ENCODE data around the gene SHKBP1.
"Not testable (repeated sequence)": the region's sequence is repeated elsewhere in the genome, so short reads cannot be mapped to it uniquely, and the experiment has no call there.

Gene SHKBP1

DNA sequence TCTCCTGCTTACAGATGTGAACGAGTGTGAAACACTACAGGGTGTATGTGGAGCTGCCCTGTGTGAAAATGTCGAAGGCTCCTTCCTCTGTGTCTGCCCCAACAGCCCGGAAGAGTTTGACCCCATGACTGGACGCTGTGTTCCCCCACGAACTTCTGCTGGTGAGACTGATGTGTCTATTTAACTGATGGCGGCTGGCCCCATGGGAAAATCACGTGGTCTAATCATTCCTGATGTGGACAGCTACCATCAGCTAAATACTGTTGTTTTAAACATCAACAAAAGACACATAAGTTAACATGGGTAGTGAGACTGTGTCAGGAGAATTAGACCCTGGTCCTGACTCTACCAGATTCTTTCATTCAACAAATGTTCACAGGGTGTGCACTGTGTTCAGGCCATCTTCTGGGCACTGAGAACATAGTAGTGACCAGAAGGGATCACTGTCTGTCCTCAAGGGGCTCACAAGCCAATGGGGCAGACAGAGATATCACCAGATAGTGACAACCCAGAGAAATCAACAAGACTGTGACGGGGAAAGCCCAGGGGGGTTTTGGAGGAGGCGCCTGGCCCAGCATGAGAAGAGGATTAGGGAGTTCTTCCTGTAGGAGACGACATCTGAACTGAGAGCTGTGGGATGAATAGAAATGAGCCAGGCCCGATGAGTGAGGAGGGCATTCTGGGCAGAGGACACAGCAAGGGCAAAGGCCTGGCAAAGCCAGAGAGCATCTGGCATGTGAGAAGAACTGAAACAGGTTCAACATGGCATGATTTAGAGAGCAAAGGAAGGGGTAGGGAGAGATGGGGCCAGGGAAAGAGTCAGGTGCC, 42.9 kb downstream of the SHKBP1 start:
- FAIRE-seq, result no peak

DNA sequence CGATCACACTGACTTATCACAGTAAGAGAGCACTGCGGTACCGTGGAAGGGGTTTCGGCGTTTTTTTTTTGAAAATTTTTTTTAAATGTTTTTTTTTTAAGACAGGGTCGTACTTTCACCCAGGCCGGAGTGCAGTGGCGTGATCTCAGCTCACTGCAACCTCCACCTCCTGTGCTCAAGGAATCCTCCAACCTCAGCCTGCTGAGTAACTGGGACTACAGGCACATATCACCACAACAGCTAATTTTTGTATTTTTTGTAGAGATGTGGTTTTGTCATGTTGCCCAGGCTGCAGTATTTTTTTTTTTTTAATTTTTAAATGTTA, 43.5 kb downstream of the SHKBP1 start:
- FAIRE-seq, result no peak

DNA sequence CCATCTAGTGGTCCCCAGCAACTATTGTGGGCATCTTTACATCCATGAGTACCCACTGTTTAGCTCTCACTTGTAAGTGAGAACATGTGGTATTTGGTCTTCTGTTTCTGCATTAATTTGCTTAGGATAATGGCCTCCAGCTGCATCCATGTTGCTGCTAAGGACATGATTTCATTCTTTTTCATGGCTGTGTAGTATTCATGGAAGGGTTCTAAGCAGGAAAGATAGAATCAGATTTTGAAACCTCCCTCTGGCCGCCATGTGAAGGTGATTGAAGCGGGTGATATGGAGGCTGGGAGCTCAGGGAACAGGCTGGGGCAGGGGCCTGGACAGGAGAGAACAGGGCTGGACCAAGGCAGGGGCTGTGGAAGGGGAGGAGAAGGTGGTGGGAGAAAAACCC, 44.6 kb downstream of the SHKBP1 start:
- no peak for FAIRE-seq

DNA sequence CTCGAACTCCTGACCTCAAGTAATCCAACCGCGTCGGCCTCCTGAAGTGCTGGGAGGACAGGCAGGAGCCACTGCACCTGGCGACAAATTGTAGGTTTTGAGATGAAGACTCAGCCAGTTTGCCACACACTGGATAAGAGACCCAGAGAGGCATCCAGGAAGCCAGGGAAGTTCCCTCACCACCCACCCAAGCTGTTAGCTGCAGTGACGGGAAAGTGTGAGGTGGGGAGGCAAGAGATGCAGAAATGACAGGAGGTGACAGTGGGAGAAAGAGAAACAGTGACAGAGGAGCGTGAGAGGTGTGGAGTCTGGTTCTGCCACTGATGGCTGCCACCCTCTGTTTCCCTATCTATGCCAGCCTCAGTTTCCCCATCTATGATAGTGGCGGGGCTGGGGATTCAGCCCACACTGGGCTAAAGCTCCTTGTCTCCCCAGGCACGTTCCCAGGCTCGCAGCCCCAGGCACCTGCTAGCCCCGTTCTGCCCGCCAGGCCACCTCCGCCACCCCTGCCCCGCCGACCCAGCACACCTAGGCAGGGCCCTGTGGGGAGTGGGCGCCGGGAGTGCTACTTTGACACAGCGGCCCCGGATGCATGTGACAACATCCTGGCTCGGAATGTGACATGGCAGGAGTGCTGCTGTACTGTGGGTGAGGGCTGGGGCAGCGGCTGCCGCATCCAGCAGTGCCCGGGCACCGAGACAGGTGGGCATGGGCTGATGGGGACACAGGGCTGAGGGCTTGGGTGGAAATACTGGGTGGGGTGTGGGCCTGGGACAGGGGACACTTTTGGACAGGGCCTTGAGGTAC, 45.5 kb downstream of the SHKBP1 start:
- no peak for FAIRE-seq

DNA sequence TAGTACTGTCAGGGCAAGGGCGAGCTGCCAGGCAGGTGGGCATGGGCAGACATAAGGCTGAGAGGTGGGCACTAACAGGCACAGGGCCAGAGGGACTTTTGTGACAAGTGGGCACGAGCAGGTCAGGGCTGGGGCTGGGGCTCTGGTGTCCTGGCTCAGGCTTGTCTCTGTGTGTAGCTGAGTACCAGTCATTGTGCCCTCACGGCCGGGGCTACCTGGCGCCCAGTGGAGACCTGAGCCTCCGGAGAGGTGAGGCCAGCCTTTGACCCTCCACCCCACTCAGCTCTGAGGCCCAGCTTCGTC, 46.1 kb downstream of the SHKBP1 start:
- FAIRE-seq, result no peak

DNA sequence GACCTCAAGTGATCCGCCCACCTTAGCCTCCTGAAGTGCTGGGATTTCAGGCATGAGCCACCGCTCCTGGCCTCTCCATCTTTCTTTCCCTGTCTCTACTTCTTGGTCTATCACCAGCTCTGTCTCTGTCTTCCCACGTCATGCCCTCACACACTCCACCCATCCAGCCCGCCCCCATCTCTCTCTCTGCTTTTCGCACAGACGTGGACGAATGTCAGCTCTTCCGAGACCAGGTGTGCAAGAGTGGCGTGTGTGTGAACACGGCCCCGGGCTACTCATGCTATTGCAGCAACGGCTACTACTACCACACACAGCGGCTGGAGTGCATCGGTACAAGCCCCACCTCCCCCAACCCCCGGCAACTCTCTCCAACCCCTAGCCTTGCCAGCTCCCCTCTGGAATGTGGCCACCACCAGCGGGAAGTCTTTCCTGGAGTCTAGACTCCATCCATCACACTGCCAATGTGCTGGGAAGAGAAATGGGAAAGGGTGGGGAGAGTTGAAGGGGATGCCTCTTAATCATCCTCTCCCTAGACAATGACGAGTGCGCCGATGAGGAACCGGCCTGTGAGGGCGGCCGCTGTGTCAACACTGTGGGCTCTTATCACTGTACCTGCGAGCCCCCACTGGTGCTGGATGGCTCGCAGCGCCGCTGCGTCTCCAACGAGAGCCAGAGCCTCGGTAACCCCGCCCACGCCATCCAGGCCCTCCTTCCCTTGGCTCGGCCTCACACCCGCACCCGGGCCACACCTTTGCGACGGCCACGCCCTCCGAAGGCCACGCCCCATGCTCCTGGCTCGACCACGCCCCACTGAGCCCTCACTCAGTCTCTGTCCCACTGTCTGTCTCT, 47.0 kb downstream of the SHKBP1 start:
- no peak for FAIRE-seq

DNA sequence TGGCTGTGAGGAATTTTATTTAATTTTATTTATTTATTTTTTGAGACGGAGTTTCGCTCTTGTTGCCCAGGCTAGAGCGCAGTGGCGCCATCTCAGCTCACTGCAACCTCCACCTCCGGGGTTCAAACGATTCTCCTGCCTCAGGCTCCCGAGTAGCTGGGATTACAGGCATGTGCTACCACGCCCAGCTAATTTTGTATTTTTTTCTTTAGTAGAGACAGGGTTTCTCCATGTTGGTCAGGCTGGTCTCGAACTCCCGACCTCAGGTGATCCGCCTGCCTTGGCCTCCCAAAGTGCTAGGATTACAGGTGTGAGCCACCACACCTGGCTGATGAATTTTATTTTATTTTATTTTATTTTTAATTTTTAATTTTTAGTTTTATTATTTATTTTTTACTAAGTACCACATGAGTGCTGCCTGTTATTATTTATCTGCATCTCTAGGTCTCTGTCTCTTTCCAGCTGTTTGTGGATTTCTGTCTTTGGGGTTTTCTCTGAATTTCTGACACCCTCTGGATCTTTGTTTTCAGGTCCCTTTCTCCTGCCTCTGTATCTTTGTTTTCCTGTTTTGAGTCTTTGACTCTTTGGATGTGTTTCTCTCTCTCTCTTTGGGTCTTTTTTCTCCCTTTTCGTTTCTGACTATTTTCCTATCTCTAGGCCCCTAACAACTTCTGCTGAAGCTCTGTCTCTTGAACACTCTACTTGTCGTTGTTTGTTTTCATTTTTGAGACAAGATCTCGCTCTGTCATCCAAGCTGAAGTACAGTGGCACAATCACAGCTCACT, 47.9 kb downstream of the SHKBP1 start:
- not testable (repeated sequence) for FAIRE-seq

DNA sequence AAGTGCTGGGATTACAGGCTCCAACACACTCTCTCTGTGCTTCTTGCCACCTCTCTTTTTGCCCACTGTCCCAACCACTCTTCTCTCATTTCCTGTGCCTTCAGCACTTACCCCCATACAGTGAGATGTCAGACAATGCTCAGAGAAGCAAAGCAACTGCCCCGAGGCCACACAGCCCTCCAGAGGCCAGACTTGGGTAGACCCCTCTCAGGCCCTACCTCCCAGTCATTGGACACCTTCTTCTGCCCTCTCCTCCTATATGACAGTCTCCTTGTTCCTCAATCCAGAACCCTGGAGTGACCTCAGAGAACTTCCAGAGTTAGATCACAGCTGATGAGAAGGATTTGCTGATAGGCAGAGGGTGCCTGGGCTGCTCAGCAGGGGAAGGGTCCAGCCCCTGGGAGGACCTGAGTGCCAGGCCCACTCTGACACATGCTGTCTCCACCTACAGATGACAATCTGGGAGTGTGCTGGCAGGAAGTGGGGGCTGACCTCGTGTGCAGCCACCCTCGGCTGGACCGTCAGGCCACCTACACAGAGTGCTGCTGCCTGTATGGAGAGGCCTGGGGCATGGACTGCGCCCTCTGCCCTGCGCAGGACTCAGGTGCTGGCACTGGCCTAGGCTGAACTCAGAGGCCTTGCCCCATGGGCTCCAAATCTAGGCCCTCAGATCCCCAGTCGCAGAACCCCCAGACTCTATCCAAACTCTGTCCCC, 48.9 kb downstream of the SHKBP1 start:
- no peak for FAIRE-seq

DNA sequence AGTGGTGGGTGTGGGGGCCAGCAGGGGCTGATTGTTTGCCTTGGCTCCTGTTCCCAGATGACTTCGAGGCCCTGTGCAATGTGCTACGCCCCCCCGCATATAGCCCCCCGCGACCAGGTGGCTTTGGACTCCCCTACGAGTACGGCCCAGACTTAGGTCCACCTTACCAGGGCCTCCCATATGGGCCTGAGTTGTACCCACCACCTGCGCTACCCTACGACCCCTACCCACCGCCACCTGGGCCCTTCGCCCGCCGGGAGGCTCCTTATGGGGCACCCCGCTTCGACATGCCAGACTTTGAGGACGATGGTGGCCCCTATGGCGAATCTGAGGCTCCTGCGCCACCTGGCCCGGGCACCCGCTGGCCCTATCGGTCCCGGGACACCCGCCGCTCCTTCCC, 50.2 kb downstream of the SHKBP1 start:
- FAIRE-seq, result no peak

DNA sequence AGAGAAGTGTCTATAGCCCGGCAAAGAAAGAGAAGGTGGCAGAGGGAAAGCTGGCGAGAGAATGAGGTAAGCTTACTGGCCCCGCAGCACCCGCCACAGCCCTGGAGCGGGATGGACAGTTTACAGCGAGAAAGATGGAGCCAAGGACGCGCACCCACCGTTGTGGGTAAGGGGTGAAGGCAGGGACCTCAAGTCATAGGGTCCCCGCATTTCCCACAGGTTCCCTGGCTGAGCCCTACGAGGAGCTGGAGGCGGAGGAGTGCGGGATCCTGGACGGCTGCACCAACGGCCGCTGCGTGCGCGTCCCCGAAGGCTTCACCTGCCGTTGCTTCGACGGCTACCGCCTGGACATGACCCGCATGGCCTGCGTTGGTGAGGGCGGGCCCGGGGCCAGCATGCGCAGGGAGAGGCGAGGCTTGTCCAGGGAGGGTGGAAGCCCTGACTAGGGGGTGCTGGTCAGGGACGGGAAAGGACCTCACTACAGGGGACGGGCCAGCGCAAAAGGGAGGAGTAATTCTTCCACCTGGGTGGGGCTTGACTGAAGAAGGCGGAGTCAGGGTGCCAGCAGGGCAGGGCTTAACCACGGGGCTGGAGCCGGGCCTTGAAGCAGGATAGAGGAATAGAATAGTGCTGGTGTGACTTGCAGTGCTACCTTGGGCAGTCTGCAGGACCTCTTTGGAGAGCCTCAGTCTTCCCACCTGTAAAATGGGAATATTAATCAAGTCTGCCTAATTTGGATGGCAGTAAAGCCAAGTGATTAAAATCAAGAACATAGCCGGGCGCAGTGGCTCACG, 51.0 kb downstream of the SHKBP1 start:
- FAIRE-seq, result no peak

DNA sequence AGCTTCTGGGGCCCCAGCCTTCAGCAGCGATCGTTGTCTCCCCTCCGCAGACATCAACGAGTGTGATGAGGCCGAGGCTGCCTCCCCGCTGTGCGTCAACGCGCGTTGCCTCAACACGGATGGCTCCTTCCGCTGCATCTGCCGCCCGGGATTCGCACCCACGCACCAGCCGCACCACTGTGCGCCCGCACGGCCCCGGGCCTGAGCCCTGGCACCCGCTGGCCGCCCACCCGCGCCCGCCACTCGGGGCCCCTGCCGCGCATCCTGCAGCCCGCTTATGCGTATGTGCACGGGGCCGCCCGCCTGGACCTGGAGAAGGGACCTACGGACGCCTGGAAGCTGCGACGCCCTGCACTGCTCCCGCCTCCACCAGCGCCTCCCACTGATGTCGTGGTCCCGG, 52.7 kb downstream of the SHKBP1 start:
- FAIRE-seq, result no peak

DNA sequence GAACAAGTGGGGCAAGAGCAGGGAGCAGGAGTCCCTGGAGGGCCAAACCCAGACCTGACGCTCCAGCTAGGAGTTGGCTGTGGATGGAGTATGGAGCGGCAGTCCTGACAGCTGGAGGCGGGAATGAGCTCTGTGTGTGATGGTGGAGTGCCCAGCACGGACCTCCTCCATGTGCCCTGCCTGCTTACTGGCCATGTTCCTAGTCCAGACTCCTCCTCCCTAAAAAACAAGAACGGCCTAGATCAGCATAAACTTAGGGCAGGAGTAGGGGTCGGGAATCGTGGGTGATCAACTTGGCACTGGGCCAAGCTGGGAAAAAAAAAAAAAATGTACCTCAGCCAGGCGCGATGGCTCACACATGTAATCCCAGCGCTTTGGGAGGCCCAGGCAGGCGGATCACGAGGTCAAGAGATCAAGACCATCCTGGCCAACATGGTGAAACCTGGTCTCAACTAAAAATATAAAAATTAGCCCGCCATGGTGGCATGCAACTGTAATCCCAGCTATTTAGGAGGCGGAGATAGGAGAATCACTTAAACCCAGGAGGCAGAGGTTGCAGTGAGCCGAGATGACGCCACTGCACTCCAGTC, 54.0 kb downstream of the SHKBP1 start:
- FAIRE-seq, result no peak

DNA sequence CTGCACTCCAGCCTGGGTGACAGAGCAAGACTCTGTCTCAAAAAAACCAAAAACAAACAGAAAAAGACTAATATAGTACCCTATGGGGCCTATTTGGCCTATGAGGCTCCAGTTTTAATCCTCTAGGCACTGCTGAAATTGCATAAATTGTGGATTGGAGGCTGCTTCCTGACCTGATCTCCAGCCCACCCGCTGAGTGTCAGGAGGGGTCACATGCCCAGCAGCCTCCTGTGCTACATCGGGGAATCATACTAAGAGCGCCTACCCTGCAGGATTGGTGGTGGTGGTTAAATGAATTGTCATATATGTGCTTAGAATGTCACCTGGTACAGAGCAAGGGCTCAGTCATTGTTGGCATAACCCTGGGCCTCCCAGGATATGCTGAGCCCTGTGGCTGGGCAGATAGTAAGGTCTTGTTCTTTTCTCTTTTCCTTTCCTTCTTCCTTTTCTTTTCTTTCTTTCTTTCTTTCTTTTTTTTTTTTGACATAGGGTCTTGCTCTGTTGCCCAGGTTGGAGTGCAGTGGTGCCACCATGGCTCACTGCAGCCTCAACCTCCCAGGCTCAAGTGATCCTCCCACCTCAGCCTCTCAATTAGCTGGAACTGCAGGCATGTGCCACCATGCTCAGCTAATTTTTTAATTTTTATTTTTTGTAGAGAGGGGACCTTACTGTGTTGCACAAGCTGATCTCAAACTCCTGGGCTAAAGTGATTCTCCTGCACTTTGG, 55.8 kb downstream of the SHKBP1 start:
- FAIRE-seq, result no peak

DNA sequence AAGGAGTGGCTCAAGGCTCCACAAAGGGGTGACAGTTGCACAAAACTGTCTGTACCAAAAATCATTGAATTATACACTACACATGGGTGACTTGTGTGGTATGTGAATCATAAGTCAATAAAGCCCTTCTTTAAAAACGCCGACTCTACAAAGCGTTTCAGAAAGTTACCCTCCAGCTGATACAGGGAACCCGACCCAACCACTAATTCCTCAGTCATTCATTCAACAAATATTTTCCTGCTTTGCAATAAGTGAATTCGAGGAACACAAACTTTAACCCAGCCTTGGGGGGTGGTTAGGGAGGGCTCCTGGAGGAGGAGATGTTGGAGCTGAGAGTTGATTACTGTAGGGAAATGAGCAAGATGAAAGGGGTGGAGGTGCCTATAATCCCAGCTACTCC, 56.5 kb downstream of the SHKBP1 start:
- no peak for FAIRE-seq

DNA sequence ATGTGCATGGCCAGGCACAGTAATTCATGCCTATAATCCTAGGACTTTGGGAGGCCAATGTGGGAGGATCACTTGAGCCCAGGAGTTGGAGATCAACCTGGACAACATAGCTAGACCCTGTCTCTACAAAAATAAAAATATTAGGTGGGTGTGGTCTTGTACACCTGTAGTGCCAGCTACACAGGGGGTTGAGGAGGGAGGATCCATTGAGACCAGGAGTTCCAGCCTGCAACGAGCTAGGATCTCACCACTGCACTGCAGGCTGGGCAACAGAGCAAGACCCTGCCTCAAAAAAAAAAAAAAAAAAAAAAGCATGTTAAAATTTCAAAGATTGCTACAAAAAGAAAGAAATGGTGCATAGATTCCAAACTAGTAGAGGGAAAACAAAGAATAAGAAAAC, 61.7 kb downstream of the SHKBP1 start:
- no peak for FAIRE-seq

DNA sequence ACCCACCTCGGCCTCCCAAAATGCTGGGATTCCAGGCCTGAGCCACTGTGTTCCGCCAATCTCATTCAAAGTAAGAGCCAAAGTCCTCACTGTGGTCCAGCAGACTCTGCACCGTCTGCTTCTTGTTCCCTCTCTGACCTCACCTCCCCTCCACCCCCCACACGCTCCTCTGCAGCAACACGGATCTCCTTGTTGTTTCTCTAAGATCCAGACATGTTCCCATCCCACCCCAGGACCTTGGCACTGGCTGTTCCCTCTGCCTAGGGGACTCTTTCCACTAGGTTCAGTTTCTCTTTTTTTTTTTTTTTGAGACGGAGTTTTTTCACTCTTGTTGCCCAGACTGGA, 62.9 kb downstream of the SHKBP1 start:
- no peak for FAIRE-seq

DNA sequence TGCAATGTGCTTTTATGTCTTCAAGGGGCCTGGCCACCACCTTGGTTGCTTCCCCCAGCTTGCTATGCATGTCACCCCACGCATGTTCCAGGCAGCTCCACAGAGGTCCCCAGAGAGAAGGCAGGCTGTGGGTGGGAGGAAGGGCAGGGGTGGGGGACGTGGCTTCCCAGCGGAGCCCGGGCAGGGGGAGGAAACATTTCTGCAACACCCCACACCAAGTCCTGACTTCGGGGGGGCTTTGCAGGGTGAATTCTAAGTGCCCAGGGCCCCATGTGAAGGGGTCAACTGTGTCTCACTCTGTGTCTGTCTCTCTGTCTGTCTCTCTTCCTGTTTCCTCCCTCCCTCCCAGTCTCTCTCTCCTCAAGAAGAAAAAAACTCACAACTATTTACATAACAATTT, 64.1 kb downstream of the SHKBP1 start:
- FAIRE-seq, result no peak
